Measurements from ENCODE around the gene IZUMO3. TPM values are rescaled to one million over a fixed set of nuclear protein-coding genes. Genes with fewer than 3 reads are reported as not detected.

IZUMO3 gene
- total and polyA plus RNA-seq, 2 of the 13 experiments (the other 11 are each of a cell fraction or from before 2014, with no cell fraction given): not detected

DNA sequence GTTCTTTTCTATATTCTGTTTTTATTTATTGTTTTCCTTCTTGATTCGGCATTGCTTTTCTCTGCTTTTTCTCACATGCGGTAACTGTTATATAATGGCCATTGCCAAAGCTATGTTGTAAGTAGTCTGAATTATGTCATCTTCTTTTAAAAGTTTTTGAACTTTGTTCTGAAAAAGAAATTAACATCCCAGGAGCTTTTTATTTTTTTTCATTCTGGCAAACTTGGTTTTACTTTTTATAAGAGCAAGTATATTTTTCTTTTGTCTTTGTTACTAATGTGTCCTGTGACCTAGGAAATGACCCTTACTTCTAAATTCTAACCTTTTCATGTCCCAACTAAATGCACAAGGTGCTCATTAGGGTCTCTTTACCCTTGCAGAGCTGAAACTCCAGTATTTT, 26.7 kb upstream of the IZUMO3 start:
- ATAC-seq: no peak
- TF ChIP-seq NFIB (CRISPR knock-in tag; IDR thresholded peaks at IDR 0.05; ENCODE audit: borderline replicate concordance): no peak
- TF ChIP-seq, protein P1, sequence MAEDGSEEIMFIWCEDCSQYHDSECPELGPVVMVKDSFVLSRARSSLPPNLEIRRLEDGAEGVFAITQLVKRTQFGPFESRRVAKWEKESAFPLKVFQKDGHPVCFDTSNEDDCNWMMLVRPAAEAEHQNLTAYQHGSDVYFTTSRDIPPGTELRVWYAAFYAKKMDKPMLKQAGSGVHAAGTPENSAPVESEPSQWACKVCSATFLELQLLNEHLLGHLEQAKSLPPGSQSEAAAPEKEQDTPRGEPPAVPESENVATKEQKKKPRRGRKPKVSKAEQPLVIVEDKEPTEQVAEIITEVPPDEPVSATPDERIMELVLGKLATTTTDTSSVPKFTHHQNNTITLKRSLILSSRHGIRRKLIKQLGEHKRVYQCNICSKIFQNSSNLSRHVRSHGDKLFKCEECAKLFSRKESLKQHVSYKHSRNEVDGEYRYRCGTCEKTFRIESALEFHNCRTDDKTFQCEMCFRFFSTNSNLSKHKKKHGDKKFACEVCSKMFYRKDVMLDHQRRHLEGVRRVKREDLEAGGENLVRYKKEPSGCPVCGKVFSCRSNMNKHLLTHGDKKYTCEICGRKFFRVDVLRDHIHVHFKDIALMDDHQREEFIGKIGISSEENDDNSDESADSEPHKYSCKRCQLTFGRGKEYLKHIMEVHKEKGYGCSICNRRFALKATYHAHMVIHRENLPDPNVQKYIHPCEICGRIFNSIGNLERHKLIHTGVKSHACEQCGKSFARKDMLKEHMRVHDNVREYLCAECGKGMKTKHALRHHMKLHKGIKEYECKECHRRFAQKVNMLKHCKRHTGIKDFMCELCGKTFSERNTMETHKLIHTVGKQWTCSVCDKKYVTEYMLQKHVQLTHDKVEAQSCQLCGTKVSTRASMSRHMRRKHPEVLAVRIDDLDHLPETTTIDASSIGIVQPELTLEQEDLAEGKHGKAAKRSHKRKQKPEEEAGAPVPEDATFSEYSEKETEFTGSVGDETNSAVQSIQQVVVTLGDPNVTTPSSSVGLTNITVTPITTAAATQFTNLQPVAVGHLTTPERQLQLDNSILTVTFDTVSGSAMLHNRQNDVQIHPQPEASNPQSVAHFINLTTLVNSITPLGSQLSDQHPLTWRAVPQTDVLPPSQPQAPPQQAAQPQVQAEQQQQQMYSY (CRISPR knock-in tag; IDR thresholded peaks at IDR 0.05): no peak
- TF ChIP-seq SNRNP70 (IDR thresholded peaks at IDR 0.05; ENCODE audit: low read depth, low read length): no peak
- TF ChIP-seq, protein P2, sequence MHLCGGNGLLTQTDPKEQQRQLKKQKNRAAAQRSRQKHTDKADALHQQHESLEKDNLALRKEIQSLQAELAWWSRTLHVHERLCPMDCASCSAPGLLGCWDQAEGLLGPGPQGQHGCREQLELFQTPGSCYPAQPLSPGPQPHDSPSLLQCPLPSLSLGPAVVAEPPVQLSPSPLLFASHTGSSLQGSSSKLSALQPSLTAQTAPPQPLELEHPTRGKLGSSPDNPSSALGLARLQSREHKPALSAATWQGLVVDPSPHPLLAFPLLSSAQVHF (CRISPR knock-in tag; IDR thresholded peaks at IDR 0.05): no peak
- no peak for TF ChIP-seq MED13 (CRISPR knock-in tag; IDR thresholded peaks at IDR 0.05)
- no peak for TF ChIP-seq CBX5 (CRISPR knock-in tag; IDR thresholded peaks at IDR 0.05; ENCODE audit: borderline replicate concordance)
- no peak for TF ChIP-seq SRY (CRISPR knock-in tag; IDR thresholded peaks at IDR 0.05)
- TF ChIP-seq ZNF253 (CRISPR knock-in tag; IDR thresholded peaks at IDR 0.05; ENCODE audit: borderline replicate concordance): no peak
- no peak for TF ChIP-seq ZNF678 (CRISPR knock-in tag; IDR thresholded peaks at IDR 0.05)
- no peak for TF ChIP-seq PCBP1 (IDR thresholded peaks at IDR 0.05; ENCODE audit: borderline replicate concordance, low read depth, low read length)
- TF ChIP-seq MED1 (CRISPR knock-in tag; IDR thresholded peaks at IDR 0.05): no peak
- no peak for TF ChIP-seq NCOR1 (IDR thresholded peaks at IDR 0.05; ENCODE audit: borderline replicate concordance, low read length)
- TF ChIP-seq ZNF547 (CRISPR knock-in tag; IDR thresholded peaks at IDR 0.05): no peak
- TF ChIP-seq, protein P3, sequence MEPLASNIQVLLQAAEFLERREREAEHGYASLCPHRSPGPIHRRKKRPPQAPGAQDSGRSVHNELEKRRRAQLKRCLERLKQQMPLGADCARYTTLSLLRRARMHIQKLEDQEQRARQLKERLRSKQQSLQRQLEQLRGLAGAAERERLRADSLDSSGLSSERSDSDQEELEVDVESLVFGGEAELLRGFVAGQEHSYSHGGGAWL (CRISPR knock-in tag; IDR thresholded peaks at IDR 0.05): no peak
- no peak for TF ChIP-seq SRSF4 (IDR thresholded peaks at IDR 0.05; ENCODE audit: low read depth, low read length, poor library complexity, severe bottlenecking)
- Histone ChIP-seq H2AFZ (ENCODE audit: low read length) (no peak overlapping the region), H4K20me1 (ENCODE audit: insufficient read depth, low read length) (no peaks in the 10 kb centered on the region), H3K36me3 (replicated peaks in 1 of 2; ENCODE audit: control insufficient read depth in 1 of 2, insufficient read depth in 2 of 2, low read length in 2 of 2) (no peaks in the 10 kb centered on the region), H3K4me1 (ENCODE audit: insufficient read depth, low read length) (no peaks in the 10 kb centered on the region), H3K27me3 (ENCODE audit: control insufficient read depth in 1 of 2, insufficient read depth in 2 of 2, low read length in 2 of 2) (no peaks in the 10 kb centered on the region), H3K9me3 (ENCODE audit: low read length) (peaks cover 25% of the 10 kb centered on the region), H3K4me3 (replicated peaks in 1 of 3; ENCODE audit: insufficient read depth in 1 of 3, low read depth in 2 of 3, low read length in 3 of 3) (no peak overlapping the region), H3K4me2 (ENCODE audit: low read depth, low read length) (no peak overlapping the region), H3K9ac (ENCODE audit: insufficient read depth, low read depth, low read length) (no peak overlapping the region), H3K27ac (ENCODE audit: extremely low read length, insufficient read depth, low read length) (no peak overlapping the region), H3K79me2 (ENCODE audit: insufficient read depth, low read length) (no peaks in the 10 kb centered on the region)
- ChIA-PET POLR2A (no interaction called here), CTCF (ENCODE audit: low intra/inter-chr PET ratio, low total read pairs) (no interaction called here)
- in situ Hi-C loops (cut with HindIII; ENCODE audit: extremely low pct_ligation_motif_present, low pct_unique_long_range_greater_than_20kb) (no loop called here), intact Hi-C loops (cut with micrococcal nuclease; ENCODE audit: unreplicated experiment) (no loop called here)
- no peak for DNase-seq (ENCODE audit: low spot score)
- WGBS (ENCODE audit: low lambda C conversion rate): 84% methylated on average over 2 of the region's 2 CpGs
- BruUV-seq (replicated peaks): no TSS peak
- FAIRE-seq: no peak
